ENCODE measurements around the gene ST7. TPM values are rescaled to one million over a fixed set of nuclear protein-coding genes. Genes with fewer than 3 reads are reported as not detected.

Gene ST7
- total RNA-seq, 2 experiments from 2014 or later: 5.9 to 9.2 TPM

DNA sequence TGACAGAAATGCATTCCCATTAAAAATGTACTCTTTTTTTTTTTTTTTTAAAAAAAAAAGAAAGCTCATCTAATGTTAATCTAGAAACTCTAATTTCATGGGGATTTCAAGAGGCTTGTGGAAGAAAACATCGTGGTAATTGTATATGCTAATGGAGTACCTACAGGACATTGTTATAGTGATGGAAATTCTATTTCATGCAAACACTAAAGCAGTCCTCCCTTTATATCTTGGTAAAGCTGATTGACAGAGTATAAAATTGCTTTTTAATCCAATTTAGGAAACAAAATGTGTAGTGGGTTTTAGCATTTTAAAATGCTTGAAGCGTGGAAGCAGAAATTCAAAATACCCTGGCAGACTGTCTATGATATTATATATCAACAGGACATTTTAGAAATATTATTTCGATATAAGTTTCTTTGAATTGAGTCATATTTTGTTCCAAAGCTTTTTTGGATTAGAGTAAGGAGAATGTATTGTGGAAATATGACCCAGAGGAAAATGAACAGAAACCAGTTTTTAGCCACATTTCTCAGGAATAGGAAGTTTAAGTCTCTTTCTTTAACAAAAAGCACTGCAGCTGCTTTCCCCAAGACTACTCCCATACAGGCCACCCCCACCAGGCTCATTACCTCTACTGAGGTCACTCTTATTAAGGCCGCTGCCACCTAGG is 247.6 kb downstream of the ST7 start:
- no peaks in the 10 kb centered on the region for H3K9me3 Mint-ChIP-seq
- ChIA-PET CTCF (interaction anchor here (1.7 kb wide), 1 partner anchor 12 kb away, joined by 10 read pairs; no protein-coding TSS in a partner anchor), POLR2A (no interaction called here)
- intact Hi-C loops (cut with micrococcal nuclease): no loop called here
- ATAC-seq (no peak), DNase-seq (no peak)
- H3K4me3 Mint-ChIP-seq: no peak overlapping the region
- no peak overlapping the region for H3K27ac Mint-ChIP-seq
- no peaks in the 10 kb centered on the region for H3K27me3 Mint-ChIP-seq
- H3K36me3 Mint-ChIP-seq (ENCODE audit: low read depth): no peaks in the 10 kb centered on the region
- no peak for TF ChIP-seq CTCF (IDR thresholded peaks at IDR 0.05)
- H3K4me1 Mint-ChIP-seq (ENCODE audit: low read depth): no peaks in the 10 kb centered on the region

DNA sequence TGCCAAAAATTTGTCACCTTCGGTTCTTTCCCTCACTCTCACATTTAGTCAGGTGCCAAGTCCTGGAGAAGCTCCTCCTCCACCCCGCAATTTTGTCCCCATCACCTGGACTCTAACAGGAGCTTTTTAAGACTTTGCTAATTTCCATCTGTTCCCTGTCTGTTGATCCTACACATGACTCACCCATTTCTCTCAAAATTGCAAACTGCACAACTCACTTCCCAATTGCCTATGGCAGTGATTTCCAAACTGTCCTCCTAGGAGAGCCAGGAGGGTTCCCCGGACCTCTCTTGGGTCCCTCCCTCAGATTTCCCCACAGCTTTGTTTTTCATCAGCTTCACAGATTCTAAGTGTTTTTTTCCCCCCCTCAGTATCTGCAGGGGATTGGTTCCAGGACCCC is 249.2 kb downstream of the ST7 start:
- DNase-seq: no peak
- H3K36me3 Mint-ChIP-seq (ENCODE audit: low read depth): no peaks in the 10 kb centered on the region
- H3K9me3 Mint-ChIP-seq: no peaks in the 10 kb centered on the region
- intact Hi-C loops (cut with micrococcal nuclease): no loop called here
- H3K4me3 Mint-ChIP-seq: no peak overlapping the region
- ATAC-seq: no peak
- H3K27ac Mint-ChIP-seq: no peak overlapping the region
- H3K4me1 Mint-ChIP-seq (ENCODE audit: low read depth): no peaks in the 10 kb centered on the region
- H3K27me3 Mint-ChIP-seq: no peaks in the 10 kb centered on the region
- CTCF ChIA-PET: interaction anchor here (1.2 kb wide), 2 partner anchors 10 to 25 kb away, joined by 3 to 4 read pairs; no protein-coding TSS in a partner anchor
- POLR2A ChIA-PET: no interaction called here
- TF ChIP-seq CTCF (IDR thresholded peaks at IDR 0.05): no peak

DNA sequence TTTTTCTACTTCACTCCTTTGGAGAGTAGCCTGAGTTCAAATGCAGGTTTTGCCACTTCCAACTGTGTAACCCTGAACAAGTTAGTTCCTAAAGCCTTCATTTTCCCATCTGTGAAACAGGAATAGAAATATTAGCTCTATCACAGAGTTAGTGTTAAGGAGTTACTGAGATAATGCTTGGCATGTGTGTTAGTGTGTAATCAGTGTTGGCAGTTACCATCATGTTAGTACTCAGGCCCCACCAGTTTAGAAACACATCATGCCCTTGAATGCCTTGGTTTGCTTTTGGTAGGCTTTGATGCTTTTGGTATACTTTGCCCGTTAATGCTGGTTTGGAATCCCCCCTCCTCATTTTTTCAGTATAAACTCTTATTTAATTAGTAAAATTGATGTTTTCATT is 249.9 kb downstream of the ST7 start:
- H3K4me3 Mint-ChIP-seq: no peak overlapping the region
- no peak for ATAC-seq
- H3K4me1 Mint-ChIP-seq (ENCODE audit: low read depth): no peaks in the 10 kb centered on the region
- CTCF ChIA-PET: interaction anchor here (1.2 to 1.5 kb wide), 3 partner anchors 9 to 24 kb away, joined by 3 to 5 read pairs (median 4); no protein-coding TSS in a partner anchor
- TF ChIP-seq CTCF (IDR thresholded peaks at IDR 0.05): no peak
- no peaks in the 10 kb centered on the region for H3K9me3 Mint-ChIP-seq
- intact Hi-C loops (cut with micrococcal nuclease): no loop called here
- no peak for DNase-seq
- POLR2A ChIA-PET: no interaction called here
- H3K27ac Mint-ChIP-seq: no peak overlapping the region
- no peaks in the 10 kb centered on the region for H3K27me3 Mint-ChIP-seq
- no peaks in the 10 kb centered on the region for H3K36me3 Mint-ChIP-seq (ENCODE audit: low read depth)

DNA sequence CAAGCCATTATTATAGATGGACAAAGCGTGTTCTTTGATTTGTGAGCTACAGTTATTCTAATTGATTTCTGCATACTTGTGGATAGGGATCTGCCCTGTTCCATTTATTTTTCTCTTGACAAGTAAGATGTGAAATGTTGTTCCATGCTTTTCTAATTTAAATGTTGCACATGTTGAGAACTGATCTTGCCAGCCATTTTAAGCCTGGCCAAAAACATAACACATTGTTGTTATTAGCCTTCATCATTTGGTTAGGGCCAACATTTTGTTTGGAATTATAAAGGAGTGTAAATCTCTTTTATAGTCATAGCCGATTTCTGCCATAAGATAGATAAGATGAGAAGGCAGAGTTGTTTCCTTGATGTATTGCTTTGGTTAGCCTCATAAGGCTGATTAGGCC is 252.6 kb downstream of the ST7 start:
- no peaks in the 10 kb centered on the region for H3K27me3 Mint-ChIP-seq
- DNase-seq (no peak), ATAC-seq (no peak)
- no peak for TF ChIP-seq CTCF (IDR thresholded peaks at IDR 0.05)
- no peaks in the 10 kb centered on the region for H3K9me3 Mint-ChIP-seq
- H3K4me3 Mint-ChIP-seq: no peak overlapping the region
- ChIA-PET CTCF (no interaction called here), POLR2A (no interaction called here)
- H3K4me1 Mint-ChIP-seq (ENCODE audit: low read depth): no peaks in the 10 kb centered on the region
- no peaks in the 10 kb centered on the region for H3K36me3 Mint-ChIP-seq (ENCODE audit: low read depth)
- intact Hi-C loops (cut with micrococcal nuclease): no loop called here
- no peak overlapping the region for H3K27ac Mint-ChIP-seq

DNA sequence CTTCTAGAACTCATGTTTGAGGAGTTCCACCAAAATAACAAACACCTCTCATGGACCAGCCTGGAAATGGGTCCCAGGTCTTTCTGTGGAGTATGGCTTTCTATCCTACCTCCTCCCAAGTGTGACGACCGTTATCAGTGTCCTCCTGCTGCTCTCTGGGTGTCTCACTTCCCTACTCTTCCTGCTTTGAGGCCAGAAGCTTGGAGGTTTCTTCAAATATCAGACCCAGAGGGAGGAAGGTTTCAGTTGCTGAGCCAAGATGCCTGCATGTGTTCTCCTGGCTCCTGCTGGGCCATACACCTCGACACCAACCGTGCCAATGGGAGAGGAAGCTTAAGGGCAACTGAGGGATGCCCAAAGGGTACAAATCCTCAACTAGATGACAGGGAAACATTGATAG is 255.0 kb downstream of the ST7 start:
- DNase-seq (no peak), ATAC-seq (no peak)
- no peaks in the 10 kb centered on the region for H3K9me3 Mint-ChIP-seq
- H3K27me3 Mint-ChIP-seq: no peaks in the 10 kb centered on the region
- intact Hi-C loops (cut with micrococcal nuclease): no loop called here
- H3K4me1 Mint-ChIP-seq (ENCODE audit: low read depth): no peaks in the 10 kb centered on the region
- H3K4me3 Mint-ChIP-seq: no peak overlapping the region
- ChIA-PET POLR2A (no interaction called here), CTCF (no interaction called here)
- no peak overlapping the region for H3K27ac Mint-ChIP-seq
- no peaks in the 10 kb centered on the region for H3K36me3 Mint-ChIP-seq (ENCODE audit: low read depth)
- no peak for TF ChIP-seq CTCF (IDR thresholded peaks at IDR 0.05)
